Superior temporal gyrus (tissue), 1 donor: ENCODE measurements around the gene RARB.
A peak's percentile ranks its signal among the peaks of the same experiment; 100 is the strongest.

Source experiments
- DNase-seq: peaks from one replicate; pipeline ENCODE4 v3.0.0-alpha.2; 2016; ENCODE audit errors: extremely low spot score

The RARB gene

DNA sequence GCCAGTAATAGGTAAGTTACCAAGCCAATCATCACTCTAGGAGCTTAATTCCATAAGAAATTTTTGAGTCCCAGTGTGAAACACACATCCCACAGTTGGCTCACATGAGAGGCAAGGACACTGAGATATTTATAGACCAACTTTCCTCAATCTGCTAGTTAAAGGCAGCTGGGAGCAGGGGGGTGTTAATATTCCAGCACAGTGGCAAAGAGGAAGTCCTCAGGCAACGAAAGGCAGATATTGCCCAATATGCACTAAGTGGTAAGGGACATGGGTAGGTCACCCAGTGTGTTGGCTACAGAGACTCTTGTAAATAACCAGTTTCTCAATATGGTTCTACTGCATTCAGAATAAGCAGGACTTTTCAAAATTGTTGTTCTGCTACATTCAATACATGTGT is 175.6 kb downstream of the RARB start:
- DNase-seq: peak; percentile 42

DNA sequence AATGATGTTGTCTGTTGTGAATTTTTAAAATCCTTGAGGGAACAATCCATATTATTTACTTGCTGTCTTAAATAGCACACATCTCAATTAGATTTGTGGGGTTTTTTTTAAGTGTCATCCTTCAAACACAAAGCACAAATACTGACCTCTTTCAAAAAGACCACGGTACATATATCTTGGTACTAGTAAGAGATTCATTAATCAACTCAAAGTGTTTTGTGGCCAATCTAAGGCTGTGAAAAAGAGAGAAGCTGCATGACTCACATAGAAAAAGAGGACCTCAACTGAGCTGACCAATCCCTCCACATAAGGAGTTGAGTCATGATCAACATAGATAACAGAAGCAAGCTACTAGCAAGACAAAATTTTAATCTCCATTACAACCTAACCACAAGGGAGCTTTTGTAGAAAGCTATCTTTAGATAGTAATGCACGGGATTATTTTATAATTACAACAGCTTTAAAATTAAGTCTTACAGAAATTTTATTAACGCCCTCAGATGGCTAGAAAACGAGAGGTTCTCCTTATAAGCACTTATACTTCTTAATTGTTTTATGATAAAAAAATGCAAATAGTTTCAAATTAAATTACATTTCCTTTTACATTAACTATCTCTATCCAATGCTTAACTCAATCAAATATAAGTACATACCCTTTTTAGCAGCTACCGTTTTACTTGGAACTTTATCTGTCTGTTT is 176.2 kb downstream of the RARB start:
- DNase-seq: peak; percentile 35

DNA sequence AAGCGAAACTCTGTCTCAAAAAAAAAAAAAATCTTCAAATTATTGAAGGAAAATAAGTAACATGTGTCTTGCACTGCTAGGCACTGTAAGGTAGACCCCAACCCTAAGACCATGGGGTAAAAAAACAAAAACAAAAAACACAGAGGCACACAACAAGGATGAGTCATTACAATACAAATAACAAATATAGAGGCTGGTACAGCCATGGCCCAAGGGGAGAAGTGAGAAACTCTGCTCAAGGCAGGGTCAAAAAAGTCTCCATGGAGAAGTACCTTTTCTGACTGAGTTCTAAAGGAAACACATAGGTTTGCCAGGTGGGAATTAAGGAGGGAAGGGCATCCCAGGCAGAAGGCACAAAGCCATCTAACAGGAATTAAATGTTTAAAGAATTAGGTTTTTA is 182.1 kb downstream of the RARB start:
- DNase-seq: no peak

DNA sequence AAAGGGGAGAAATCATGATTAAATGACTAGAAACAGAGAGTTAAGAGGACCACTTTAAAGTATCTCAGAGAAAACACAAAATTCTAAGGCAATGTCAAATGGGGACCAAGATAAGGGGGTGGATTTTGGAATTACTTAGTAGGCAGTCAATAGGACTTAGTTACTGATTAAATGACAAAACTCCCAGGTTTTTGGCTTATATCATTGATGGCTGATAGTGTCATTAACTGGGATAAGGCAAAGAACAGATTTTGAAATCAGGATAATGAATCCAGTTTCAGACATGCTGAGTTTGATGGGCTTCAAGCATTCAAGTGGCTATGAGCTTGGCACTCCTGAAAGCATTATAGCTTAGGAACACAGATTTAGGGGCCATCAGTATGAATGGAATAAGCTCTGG is 182.7 kb downstream of the RARB start:
- DNase-seq: no peak

DNA sequence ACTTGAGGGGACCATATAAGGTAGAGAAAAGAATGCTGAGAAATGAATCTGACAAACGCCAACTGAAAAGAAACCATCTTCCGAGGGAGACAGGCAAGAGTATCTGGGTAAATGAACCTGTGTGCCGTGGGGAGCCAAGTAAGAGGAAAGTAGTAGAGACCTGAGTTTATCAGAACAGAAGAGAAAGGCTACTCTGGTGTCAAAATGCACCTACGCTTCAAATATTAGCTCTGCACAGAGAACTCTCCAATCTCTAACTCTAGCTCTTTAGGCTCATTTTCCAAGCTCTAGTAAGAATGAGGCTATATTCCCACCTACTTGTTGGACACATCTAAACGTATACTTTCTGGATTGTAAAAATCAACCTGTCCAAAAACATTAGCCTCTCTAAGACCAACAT is 183.1 kb downstream of the RARB start:
- no peak for DNase-seq

DNA sequence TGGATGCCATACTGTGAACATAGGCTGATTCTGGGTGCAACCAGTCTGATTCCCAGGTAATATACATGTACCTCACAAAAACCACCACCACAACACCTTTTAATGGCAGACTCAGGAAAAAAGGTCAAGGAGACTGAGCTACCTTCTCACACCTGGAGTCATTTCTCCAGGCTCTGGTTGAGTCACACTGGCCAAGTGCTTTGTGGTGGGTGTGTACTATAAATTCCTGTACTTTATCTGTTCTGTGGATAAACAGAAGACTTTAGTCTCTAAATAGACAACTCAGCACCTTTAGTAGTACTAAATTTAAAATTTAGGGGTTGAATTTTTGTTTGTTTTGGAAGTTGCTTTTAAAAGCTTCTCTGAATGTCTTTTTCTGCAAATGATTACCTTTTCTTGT is 190.0 kb downstream of the RARB start:
- no peak for DNase-seq

DNA sequence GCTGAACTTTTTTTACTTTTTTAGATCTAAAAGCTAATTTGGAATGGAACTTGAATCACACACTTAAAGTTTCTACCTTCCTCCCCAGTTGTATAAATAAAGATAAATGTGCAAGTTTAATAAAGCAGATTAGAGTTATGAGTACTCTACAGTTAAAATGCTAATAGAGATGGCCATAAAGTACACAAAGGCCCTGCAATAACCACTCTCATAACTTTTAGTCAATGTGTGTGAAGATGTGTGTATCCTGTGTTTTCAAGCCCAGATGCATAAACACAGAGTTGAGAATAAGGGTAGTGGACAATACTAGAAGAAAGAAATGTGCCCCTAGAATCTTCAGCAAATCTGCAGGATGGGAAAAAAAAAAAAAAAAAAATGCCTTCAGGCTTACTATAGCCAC is 191.3 kb downstream of the RARB start:
- no peak for DNase-seq

DNA sequence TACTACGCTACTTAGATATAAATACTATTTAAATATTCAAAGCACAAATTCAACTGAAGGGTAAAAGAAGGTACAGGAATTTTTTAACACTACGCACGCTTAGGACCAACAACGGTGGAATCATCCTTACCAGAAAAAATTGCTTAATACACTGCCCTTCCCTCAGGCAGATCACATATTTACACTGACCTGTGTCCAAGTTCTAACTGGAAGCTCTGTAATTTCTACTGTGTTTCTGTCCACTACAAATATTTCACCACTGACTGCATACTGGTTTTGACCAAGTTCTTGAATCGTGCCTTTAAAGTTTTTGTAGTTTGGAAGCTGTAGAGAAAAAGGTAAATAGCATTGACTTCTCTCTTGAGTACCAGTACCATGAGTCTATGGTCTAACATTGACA is 192.4 kb downstream of the RARB start:
- no peak for DNase-seq

DNA sequence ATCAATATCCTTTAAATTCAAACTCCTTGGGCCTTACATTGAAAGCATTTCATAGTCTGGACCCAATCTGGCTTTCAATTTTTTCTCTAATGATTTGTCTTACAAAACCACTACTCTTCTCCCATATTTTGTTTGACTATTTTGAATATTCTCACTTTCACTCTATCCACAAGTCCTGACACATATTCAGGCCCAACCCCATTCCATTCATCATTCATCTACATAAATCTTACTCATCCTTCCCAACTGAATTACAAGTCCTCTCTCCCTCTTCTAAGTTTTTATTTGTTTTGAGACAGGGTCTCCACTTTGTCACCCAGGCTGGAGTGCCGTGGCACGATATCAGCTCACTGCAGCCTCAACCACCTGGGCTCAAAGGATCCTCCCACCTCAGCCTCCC is 193.0 kb downstream of the RARB start:
- no peak for DNase-seq

DNA sequence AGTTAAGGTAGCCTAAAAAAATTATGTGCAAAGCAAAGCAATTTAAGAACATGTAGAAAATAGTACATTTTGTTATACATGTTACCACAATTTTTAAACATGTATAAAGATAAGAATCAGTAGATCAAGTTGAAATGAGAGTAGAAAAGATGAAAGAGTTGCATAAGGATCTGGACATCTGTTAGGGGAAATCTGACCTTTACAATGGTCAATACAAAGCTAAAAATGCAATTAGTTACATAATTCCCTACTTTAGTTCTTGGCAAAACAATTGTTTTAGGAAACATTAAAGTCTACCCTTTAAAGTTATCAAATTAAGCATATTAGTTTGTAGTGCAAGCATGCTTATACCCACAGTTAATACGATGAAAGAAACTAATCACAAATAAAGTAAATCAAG is 203.9 kb downstream of the RARB start:
- DNase-seq: no peak

DNA sequence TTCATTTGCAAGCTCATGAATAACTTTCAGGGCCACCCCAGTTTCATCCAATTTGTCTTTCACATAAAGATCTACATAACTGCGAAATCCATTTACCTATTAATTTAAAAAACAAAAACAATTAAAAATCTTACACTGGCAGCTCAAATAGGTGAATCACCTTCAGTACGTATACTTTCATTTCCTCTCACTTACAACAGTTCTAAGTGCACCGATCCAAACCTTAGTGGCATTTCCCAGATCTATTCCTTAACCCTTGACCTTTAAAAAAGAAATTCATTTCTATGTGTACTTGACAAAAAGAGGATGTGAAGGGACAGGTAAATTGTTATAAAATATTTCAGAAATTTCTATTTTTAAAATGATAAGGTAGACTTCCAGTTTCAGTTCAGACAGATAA is 205.9 kb downstream of the RARB start:
- DNase-seq: no peak

DNA sequence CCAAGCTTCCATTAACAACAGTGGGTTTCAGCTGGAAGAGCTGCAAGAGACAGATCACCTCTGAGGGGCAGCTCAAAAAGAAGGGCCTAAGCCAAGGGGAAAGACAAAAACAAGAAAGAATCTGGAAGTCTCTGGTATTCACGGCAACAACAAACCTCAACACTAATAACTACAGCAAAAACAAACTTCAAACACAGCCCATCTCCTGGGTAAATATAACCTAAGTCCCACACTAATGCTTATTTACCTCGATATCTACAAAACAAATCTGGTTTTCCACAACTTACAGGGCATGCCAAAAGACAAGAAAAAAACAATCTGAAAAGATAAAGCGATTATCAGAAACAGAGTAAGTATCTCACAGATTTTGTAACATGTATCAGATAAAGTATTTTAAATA is 207.0 kb downstream of the RARB start:
- DNase-seq: no peak
